ENCODE measurements around the gene CUX1.

The CUX1 gene

GRCh38 chr7:102204212-102204611 lies 386.8 kb downstream of the CUX1 start:
- no peak overlapping the region for H3K4me3 ChIP-seq (ENCODE audit: low read depth, low read length)
- DNase-seq (ENCODE audit: low read depth, low spot score) = no peak
- TF ChIP-seq CTCF (IDR thresholded peaks at IDR 0.05; ENCODE audit: low read depth, low read length) = no peak
- in situ Hi-C loops (cut with HindIII; ENCODE audit: low sequenced_read_pairs) = no loop called here

GRCh38 chr7:102205915-102206314 lies 388.5 kb downstream of the CUX1 start:
- no peak for TF ChIP-seq CTCF (IDR thresholded peaks at IDR 0.05; ENCODE audit: low read depth, low read length)
- no peak for DNase-seq (ENCODE audit: low read depth, low spot score)
- in situ Hi-C loops (cut with HindIII; ENCODE audit: low sequenced_read_pairs) = no loop called here
- H3K4me3 ChIP-seq (ENCODE audit: low read depth, low read length) = no peak overlapping the region

GRCh38 chr7:102208826-102209225 lies 391.4 kb downstream of the CUX1 start:
- no peak for DNase-seq (ENCODE audit: low read depth, low spot score)
- in situ Hi-C loops (cut with HindIII; ENCODE audit: low sequenced_read_pairs) = no loop called here
- no peak overlapping the region for H3K4me3 ChIP-seq (ENCODE audit: low read depth, low read length)
- TF ChIP-seq CTCF (IDR thresholded peaks at IDR 0.05; ENCODE audit: low read depth, low read length) = no peak

GRCh38 chr7:102210787-102211186 lies 393.4 kb downstream of the CUX1 start:
- in situ Hi-C loops (cut with HindIII; ENCODE audit: low sequenced_read_pairs) = no loop called here
- no peak for DNase-seq (ENCODE audit: low read depth, low spot score)
- H3K4me3 ChIP-seq (ENCODE audit: low read depth, low read length) = no peak overlapping the region
- TF ChIP-seq CTCF (IDR thresholded peaks at IDR 0.05; ENCODE audit: low read depth, low read length) = no peak

- TF ChIP-seq CTCF (IDR thresholded peaks at IDR 0.05; ENCODE audit: low read depth, low read length) = no peak
- no peak for DNase-seq (ENCODE audit: low read depth, low spot score)
- in situ Hi-C loops (cut with HindIII; ENCODE audit: low sequenced_read_pairs) = no loop called here
- H3K4me3 ChIP-seq (ENCODE audit: low read depth, low read length) = no peak overlapping the region
Measured at GRCh38 chr7:102211590-102212550, 394.4 kb downstream of the CUX1 start.

GRCh38 chr7:102214477-102215072 lies 397.1 kb downstream of the CUX1 start:
- no peak for DNase-seq (ENCODE audit: low read depth, low spot score)
- no peak for TF ChIP-seq CTCF (IDR thresholded peaks at IDR 0.05; ENCODE audit: low read depth, low read length)
- H3K4me3 ChIP-seq (ENCODE audit: low read depth, low read length) = no peak overlapping the region
- in situ Hi-C loops (cut with HindIII; ENCODE audit: low sequenced_read_pairs) = no loop called here
